Measurements from ENCODE around the gene VWA3B. TPM values are rescaled to one million over a fixed set of nuclear protein-coding genes. Genes with fewer than 3 reads are reported as not detected.
"Not testable (repeated sequence)": the region's sequence is repeated elsewhere in the genome, so short reads cannot be mapped to it uniquely, and the experiment has no call there.

Gene VWA3B
- total RNA-seq, 3 donors from 2014 or later = not detected

GRCh38 chr2:98314251-98314650, 227.3 kb downstream of the VWA3B start:
- H3K4me1 ChIP-seq = no peaks in the 10 kb centered on the region
- H3K4me3 ChIP-seq = no peak overlapping the region
- H3K27ac ChIP-seq = no peak overlapping the region
- peaks cover 0 to 9% of the 10 kb centered on the region in 2 donors for H3K27me3 ChIP-seq
- intact Hi-C loops (cut with DNase I; ENCODE audit: low total_unique reads) = no loop called here
- H3K9me3 ChIP-seq = peaks cover 0 to 7% of the 10 kb centered on the region in 2 donors
- no peak for DNase-seq (ENCODE audit: low spot score in 2 of 2)
- no peaks in the 10 kb centered on the region for H3K36me3 ChIP-seq
- TF ChIP-seq POLR2AphosphoS5 (IDR thresholded peaks at IDR 0.05) (no peak), CTCF (IDR thresholded peaks at IDR 0.05) (no peak), POLR2A (IDR thresholded peaks at IDR 0.05) (no peak)

GRCh38 chr2:98315957-98316356, 229.0 kb downstream of the VWA3B start:
- H3K36me3 ChIP-seq = no peaks in the 10 kb centered on the region
- H3K9me3 ChIP-seq = peaks cover 10 to 24% of the 10 kb centered on the region in 2 donors
- H3K4me3 ChIP-seq = no peak overlapping the region
- H3K27ac ChIP-seq = no peak overlapping the region
- peaks cover 0 to 3% of the 10 kb centered on the region in 2 donors for H3K27me3 ChIP-seq
- TF ChIP-seq POLR2AphosphoS5 (IDR thresholded peaks at IDR 0.05) (no peak), POLR2A (IDR thresholded peaks at IDR 0.05) (no peak), CTCF (IDR thresholded peaks at IDR 0.05) (no peak)
- H3K4me1 ChIP-seq = no peaks in the 10 kb centered on the region
- intact Hi-C loops (cut with DNase I; ENCODE audit: low total_unique reads) = no loop called here
- no peak for DNase-seq (ENCODE audit: low spot score in 2 of 2)

- Histone ChIP-seq H3K4me3 (no peak overlapping the region), H3K36me3 (no peaks in the 10 kb centered on the region), H3K4me1 (no peaks in the 10 kb centered on the region), H3K27me3 (no peaks in the 10 kb centered on the region), H3K27ac (no peak overlapping the region), H3K9me3 (peaks cover 16 to 36% of the 10 kb centered on the region in 2 donors)
- no peak for DNase-seq (ENCODE audit: low spot score in 2 of 2)
- no peak for TF ChIP-seq POLR2AphosphoS5 (IDR thresholded peaks at IDR 0.05)
- TF ChIP-seq POLR2A (IDR thresholded peaks at IDR 0.05) = no peak
- intact Hi-C loops (cut with DNase I; ENCODE audit: low total_unique reads) = no loop called here
These were observed 230.2 kb downstream of the VWA3B start for GRCh38 chr2:98317214-98317613.

- intact Hi-C loops (cut with DNase I; ENCODE audit: low total_unique reads); DNase-seq (ENCODE audit: low spot score in 2 of 2); H3K27ac ChIP-seq; H3K27me3 ChIP-seq; H3K36me3 ChIP-seq; H3K4me3 ChIP-seq; H3K4me1 ChIP-seq: not testable (repeated sequence)
- peaks cover 22 to 62% of the 10 kb centered on the region in 2 donors for H3K9me3 ChIP-seq
These were observed 233.2 kb downstream of the VWA3B start for GRCh38 chr2:98320171-98320570.

GRCh38 chr2:98324181-98324580, 237.2 kb downstream of the VWA3B start:
- H3K4me3 ChIP-seq = no peak overlapping the region
- DNase-seq (ENCODE audit: low spot score in 2 of 2) = no peak
- no peaks in the 10 kb centered on the region for H3K4me1 ChIP-seq
- intact Hi-C loops (cut with DNase I; ENCODE audit: low total_unique reads) = no loop called here
- H3K27me3 ChIP-seq = no peaks in the 10 kb centered on the region
- no peaks in the 10 kb centered on the region for H3K36me3 ChIP-seq
- H3K27ac ChIP-seq = no peak overlapping the region
- H3K9me3 ChIP-seq = peaks cover 22 to 63% of the 10 kb centered on the region in 2 donors
- TF ChIP-seq POLR2A (IDR thresholded peaks at IDR 0.05) (no peak), CTCF (IDR thresholded peaks at IDR 0.05) (no peak), POLR2AphosphoS5 (IDR thresholded peaks at IDR 0.05) (no peak)

GRCh38 chr2:98327776-98328175, 240.8 kb downstream of the VWA3B start:
- Histone ChIP-seq H3K27me3 (no peaks in the 10 kb centered on the region), H3K36me3 (no peaks in the 10 kb centered on the region), H3K9me3 (peaks cover 3 to 27% of the 10 kb centered on the region in 2 donors), H3K4me1 (no peaks in the 10 kb centered on the region), H3K4me3 (no peak overlapping the region), H3K27ac (no peak overlapping the region)
- no peak for DNase-seq (ENCODE audit: low spot score in 2 of 2)
- TF ChIP-seq POLR2A (IDR thresholded peaks at IDR 0.05) = no peak
- TF ChIP-seq CTCF (IDR thresholded peaks at IDR 0.05) = no peak
- TF ChIP-seq POLR2AphosphoS5 (IDR thresholded peaks at IDR 0.05) = no peak
- intact Hi-C loops (cut with DNase I; ENCODE audit: low total_unique reads) = no loop called here
